ENCODE results near the gene CDK5. TPM values are rescaled to one million over a fixed set of nuclear protein-coding genes. Genes with fewer than 3 reads are reported as not detected.
A peak's percentile ranks its signal among the peaks of the same experiment; 100 is the strongest.

The CDK5 gene
- total and polyA plus RNA-seq, 2 of the 13 experiments (the other 11 are each of a cell fraction or from before 2014, with no cell fraction given), result 16.4 to 21.3 TPM

DNA sequence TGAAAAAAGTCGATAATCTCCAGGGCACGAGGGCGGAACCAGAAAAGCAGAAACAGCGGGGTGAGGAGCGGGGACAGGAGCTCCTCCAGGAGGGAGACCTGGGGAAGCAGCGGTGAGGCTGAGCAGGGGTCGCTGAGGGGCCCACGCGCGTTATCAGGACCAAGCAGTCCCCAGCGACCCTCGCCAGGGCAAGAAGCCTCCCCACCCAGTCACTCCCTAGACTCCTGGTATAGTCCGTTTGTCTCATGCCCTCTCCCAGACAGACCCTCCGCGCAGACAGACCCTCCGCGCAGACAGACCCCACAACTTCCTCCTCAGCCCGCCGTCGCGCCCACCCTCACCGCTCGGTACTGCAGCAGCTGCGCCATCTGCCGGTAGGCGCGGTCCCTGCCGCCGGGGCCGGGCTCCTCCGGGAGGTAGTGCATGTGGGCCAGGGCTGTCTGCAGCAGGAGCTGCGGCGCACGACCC lies 39.7 kb downstream of the CDK5 start (continued):
- TF ChIP-seq, protein P1, sequence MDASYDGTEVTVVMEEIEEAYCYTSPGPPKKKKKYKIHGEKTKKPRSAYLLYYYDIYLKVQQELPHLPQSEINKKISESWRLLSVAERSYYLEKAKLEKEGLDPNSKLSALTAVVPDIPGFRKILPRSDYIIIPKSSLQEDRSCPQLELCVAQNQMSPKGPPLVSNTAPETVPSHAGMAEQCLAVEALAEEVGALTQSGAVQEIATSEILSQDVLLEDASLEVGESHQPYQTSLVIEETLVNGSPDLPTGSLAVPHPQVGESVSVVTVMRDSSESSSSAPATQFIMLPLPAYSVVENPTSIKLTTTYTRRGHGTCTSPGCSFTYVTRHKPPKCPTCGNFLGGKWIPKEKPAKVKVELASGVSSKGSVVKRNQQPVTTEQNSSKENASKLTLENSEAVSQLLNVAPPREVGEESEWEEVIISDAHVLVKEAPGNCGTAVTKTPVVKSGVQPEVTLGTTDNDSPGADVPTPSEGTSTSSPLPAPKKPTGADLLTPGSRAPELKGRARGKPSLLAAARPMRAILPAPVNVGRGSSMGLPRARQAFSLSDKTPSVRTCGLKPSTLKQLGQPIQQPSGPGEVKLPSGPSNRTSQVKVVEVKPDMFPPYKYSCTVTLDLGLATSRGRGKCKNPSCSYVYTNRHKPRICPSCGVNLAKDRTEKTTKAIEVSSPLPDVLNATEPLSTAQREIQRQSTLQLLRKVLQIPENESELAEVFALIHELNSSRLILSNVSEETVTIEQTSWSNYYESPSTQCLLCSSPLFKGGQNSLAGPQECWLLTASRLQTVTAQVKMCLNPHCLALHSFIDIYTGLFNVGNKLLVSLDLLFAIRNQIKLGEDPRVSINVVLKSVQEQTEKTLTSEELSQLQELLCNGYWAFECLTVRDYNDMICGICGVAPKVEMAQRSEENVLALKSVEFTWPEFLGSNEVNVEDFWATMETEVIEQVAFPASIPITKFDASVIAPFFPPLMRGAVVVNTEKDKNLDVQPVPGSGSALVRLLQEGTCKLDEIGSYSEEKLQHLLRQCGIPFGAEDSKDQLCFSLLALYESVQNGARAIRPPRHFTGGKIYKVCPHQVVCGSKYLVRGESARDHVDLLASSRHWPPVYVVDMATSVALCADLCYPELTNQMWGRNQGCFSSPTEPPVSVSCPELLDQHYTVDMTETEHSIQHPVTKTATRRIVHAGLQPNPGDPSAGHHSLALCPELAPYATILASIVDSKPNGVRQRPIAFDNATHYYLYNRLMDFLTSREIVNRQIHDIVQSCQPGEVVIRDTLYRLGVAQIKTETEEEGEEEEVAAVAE (CRISPR knock-in tag; IDR thresholded peaks at IDR 0.05; ENCODE audit: borderline replicate concordance), result 0 out of 2 replicates have a peak, but pooled peaks have one; percentile 36
- TF ChIP-seq RFXAP (CRISPR knock-in tag; IDR thresholded peaks at IDR 0.05; ENCODE audit: borderline replicate concordance), result no peak
- no peak for TF ChIP-seq GATA4 (IDR thresholded peaks at IDR 0.05; ENCODE audit: borderline replicate concordance, low read depth)
- TF ChIP-seq, protein P2, sequence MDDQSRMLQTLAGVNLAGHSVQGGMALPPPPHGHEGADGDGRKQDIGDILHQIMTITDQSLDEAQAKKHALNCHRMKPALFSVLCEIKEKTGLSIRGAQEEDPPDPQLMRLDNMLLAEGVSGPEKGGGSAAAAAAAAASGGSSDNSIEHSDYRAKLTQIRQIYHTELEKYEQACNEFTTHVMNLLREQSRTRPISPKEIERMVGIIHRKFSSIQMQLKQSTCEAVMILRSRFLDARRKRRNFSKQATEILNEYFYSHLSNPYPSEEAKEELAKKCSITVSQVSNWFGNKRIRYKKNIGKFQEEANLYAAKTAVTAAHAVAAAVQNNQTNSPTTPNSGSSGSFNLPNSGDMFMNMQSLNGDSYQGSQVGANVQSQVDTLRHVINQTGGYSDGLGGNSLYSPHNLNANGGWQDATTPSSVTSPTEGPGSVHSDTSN (CRISPR knock-in tag; IDR thresholded peaks at IDR 0.05; ENCODE audit: borderline replicate concordance), result no peak
- TF ChIP-seq CHCHD3 (CRISPR knock-in tag; IDR thresholded peaks at IDR 0.05), result no peak
- no peak for TF ChIP-seq CBX5 (CRISPR knock-in tag; IDR thresholded peaks at IDR 0.05; ENCODE audit: borderline replicate concordance)
- TF ChIP-seq ZFYVE20 (CRISPR knock-in tag; IDR thresholded peaks at IDR 0.05; ENCODE audit: borderline replicate concordance, low read depth), result 0 out of 2 replicates have a peak, but pooled peaks have one; percentile 7
- no peak for TF ChIP-seq ELF4 (CRISPR knock-in tag; IDR thresholded peaks at IDR 0.05; ENCODE audit: borderline replicate concordance)
- 0 out of 2 replicates have a peak, but pooled peaks have one; percentile 39 for TF ChIP-seq ZNF446 (CRISPR knock-in tag; IDR thresholded peaks at IDR 0.05)
- no peak for TF ChIP-seq STAT5B (CRISPR knock-in tag; IDR thresholded peaks at IDR 0.05)
- TF ChIP-seq, protein P3, sequence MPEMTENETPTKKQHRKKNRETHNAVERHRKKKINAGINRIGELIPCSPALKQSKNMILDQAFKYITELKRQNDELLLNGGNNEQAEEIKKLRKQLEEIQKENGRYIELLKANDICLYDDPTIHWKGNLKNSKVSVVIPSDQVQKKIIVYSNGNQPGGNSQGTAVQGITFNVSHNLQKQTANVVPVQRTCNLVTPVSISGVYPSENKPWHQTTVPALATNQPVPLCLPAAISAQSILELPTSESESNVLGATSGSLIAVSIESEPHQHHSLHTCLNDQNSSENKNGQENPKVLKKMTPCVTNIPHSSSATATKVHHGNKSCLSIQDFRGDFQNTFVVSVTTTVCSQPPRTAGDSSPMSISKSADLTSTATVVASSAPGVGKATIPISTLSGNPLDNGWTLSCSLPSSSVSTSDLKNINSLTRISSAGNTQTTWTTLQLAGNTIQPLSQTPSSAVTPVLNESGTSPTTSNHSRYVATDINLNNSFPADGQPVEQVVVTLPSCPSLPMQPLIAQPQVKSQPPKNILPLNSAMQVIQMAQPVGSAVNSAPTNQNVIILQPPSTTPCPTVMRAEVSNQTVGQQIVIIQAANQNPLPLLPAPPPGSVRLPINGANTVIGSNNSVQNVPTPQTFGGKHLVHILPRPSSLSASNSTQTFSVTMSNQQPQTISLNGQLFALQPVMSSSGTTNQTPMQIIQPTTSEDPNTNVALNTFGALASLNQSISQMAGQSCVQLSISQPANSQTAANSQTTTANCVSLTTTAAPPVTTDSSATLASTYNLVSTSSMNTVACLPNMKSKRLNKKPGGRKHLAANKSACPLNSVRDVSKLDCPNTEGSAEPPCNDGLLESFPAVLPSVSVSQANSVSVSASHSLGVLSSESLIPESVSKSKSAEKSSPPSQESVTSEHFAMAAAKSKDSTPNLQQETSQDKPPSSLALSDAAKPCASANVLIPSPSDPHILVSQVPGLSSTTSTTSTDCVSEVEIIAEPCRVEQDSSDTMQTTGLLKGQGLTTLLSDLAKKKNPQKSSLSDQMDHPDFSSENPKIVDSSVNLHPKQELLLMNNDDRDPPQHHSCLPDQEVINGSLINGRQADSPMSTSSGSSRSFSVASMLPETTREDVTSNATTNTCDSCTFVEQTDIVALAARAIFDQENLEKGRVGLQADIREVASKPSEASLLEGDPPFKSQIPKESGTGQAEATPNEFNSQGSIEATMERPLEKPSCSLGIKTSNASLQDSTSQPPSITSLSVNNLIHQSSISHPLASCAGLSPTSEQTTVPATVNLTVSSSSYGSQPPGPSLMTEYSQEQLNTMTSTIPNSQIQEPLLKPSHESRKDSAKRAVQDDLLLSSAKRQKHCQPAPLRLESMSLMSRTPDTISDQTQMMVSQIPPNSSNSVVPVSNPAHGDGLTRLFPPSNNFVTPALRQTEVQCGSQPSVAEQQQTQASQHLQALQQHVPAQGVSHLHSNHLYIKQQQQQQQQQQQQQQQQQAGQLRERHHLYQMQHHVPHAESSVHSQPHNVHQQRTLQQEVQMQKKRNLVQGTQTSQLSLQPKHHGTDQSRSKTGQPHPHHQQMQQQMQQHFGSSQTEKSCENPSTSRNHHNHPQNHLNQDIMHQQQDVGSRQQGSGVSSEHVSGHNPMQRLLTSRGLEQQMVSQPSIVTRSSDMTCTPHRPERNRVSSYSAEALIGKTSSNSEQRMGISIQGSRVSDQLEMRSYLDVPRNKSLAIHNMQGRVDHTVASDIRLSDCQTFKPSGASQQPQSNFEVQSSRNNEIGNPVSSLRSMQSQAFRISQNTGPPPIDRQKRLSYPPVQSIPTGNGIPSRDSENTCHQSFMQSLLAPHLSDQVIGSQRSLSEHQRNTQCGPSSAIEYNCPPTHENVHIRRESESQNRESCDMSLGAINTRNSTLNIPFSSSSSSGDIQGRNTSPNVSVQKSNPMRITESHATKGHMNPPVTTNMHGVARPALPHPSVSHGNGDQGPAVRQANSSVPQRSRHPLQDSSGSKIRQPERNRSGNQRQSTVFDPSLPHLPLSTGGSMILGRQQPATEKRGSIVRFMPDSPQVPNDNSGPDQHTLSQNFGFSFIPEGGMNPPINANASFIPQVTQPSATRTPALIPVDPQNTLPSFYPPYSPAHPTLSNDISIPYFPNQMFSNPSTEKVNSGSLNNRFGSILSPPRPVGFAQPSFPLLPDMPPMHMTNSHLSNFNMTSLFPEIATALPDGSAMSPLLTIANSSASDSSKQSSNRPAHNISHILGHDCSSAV (CRISPR knock-in tag; IDR thresholded peaks at IDR 0.05; ENCODE audit: borderline replicate concordance), result no peak
- no peak for TF ChIP-seq ZNF7 (CRISPR knock-in tag; IDR thresholded peaks at IDR 0.05)
- TF ChIP-seq FOXM1 (CRISPR knock-in tag; IDR thresholded peaks at IDR 0.05), result no peak
- TF ChIP-seq, protein P4, sequence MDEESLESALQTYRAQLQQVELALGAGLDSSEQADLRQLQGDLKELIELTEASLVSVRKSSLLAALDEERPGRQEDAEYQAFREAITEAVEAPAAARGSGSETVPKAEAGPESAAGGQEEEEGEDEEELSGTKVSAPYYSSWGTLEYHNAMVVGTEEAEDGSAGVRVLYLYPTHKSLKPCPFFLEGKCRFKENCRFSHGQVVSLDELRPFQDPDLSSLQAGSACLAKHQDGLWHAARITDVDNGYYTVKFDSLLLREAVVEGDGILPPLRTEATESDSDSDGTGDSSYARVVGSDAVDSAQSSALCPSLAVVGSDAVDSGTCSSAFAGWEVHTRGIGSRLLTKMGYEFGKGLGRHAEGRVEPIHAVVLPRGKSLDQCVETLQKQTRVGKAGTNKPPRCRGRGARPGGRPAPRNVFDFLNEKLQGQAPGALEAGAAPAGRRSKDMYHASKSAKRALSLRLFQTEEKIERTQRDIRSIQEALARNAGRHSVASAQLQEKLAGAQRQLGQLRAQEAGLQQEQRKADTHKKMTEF (CRISPR knock-in tag; IDR thresholded peaks at IDR 0.05), result 0 out of 2 replicates have a peak, but pooled peaks have one; percentile 46

Data from HepG2 (cell line).